Pancreas (tissue), 10 donors: ENCODE results near the gene LHPP. TPM values are rescaled to one million over a fixed set of nuclear protein-coding genes. Genes with fewer than 3 reads are reported as not detected.

Experiments used
- ATAC-seq, 4 donors: fragments of 200-7000 bp; cut with Tn5 transposase; one replicate each; pipeline versions ENCODE4 v1.8.0 to v1.9.1; 2020; ENCODE audit warnings: mild to moderate bottlenecking in 4 of 4, moderate library complexity in 4 of 4
- DNase-seq, 6 donors: peaks; one replicate each; pipeline ENCODE4 v3.0.0-alpha.2; 2020
- FAIRE-seq: peaks from 2 replicates; lab custom pipeline; 2012; peaks lifted over from hg19 to GRCh38; lab: Jason Lieb, UNC
- H3K27ac ChIP-seq, 4 donors: fragments of 200-600 bp; sonication (generic); 1 replicate in 3 of 4; 2 replicates in 1 of 4; pipeline versions ENCODE4 v1.5.0 to v1.8.0; 2020
- H3K27me3 ChIP-seq, 4 donors: fragments of 200-600 bp; one replicate each; pipeline ENCODE4 v1.8.0; 2021
- H3K36me3 ChIP-seq, 3 donors: fragments of 200-600 bp; sonication (generic) in 1 of 3; one replicate each; pipeline versions ENCODE4 v1.5.0 to v1.8.0; 2020 to 2021
- H3K4me1 ChIP-seq, 3 donors: fragments of 200-600 bp; one replicate each; pipeline ENCODE4 v1.8.0; 2021
- H3K4me3 ChIP-seq, 4 donors: fragments of 200-600 bp; sonication (generic) in 2 of 4; one replicate each; pipeline versions ENCODE4 v1.5.0 to v1.8.0; 2020 to 2021
- H3K9me3 ChIP-seq, 4 donors: fragments of 200-600 bp; one replicate each; pipeline ENCODE4 v1.8.0; 2021
- CTCF ChIP-seq, 4 donors: fragments of 200-600 bp; sonication (generic) in 3 of 4; IDR thresholded peaks; one replicate each; pipeline versions ENCODE4 v1.5.0 to v1.8.0; 2021; ENCODE audit warnings: antibody characterized with exemption in 4 of 4
- WGBS, 2 donors: extraction: QIAGEN DNeasy Blood & Tissue Kit; methylation state at CpG; one replicate each; pipeline ENCODE4 v1.1.7; 2013; 5-methylcytosine and 5-hydroxymethylcytosine counted together
- intact Hi-C, 3 donors: fragments of 100-400 bp; cut with DNase I; formaldehyde crosslinking; loops; one replicate each; pipeline versions ENCODE4 v1.11.1 to v1.14.2; 2022
- polyA plus RNA-seq, 2 donors: library from polyadenylated mRNA; stranded (reverse); fragments of 200-250 nt; gene quantifications; one replicate each; pipeline ENCODE4 v1.2.3, GENCODE V29; 2013
- total RNA-seq, 6 donors: library from RNA; stranded (reverse); fragmentation: NEBNext Ultra II Directional in 4 of 6; extraction: Animal tissue kit (Norgen Biotek cat#: 25700) in 4 of 6; gene quantifications; one replicate each; pipeline versions ENCODE4 v1.2.1 to v1.2.4, GENCODE V29; 2021 to 2023
- donor health status: healthy with polysubstance abuse.
- donor health status: DM: no; HTN: no; CAD: no; lungs with moderate emphysema.
- donor health status: DM: no; HTN: no; CAD: no.
- donor health status: control.
- donor health status: control.
- donor health status: Bipolar disorder and iron deficiency.
- donor health status: DM: yes; HTN: yes; CAD: no.
- donor health status: DM: no; HTN: no; CAD: no.
- donor health status: DM: no; HTN: no; CAD: no.
- donor health status: DM: yes; HTN: yes; CAD: no.

Gene LHPP
- total and polyA plus RNA-seq, 8 donors = 5.3 to 10.8 (median 7.8) TPM

GRCh38 chr10:124557648-124558338 lies 96.2 kb downstream of the LHPP start:
- peak in 2 of 6 donors; percentile 5 to 55 for DNase-seq

GRCh38 chr10:124558339-124559321 lies 97.0 kb downstream of the LHPP start:
- Histone ChIP-seq H3K4me1 (no peaks in the 10 kb centered on the region), H3K27ac (no peak overlapping the region), H3K27me3 (no peaks in the 10 kb centered on the region), H3K4me3 (no peak overlapping the region), H3K9me3 (no peaks in the 10 kb centered on the region), H3K36me3 (no peaks in the 10 kb centered on the region)
- FAIRE-seq (no peak), DNase-seq (peak in 2 of 6 donors; percentile 9 to 34), ATAC-seq (peak in 1 of 4 donors; percentile 14)
- 89 to 91% methylated on average over 23 of the region's 23 CpGs for WGBS, 2 donors
- TF ChIP-seq CTCF (IDR thresholded peaks at IDR 0.05) = no peak
- intact Hi-C loops = no loop called here

More at GRCh38 chr10:124557648-124558338, 96.2 kb downstream of the LHPP start:
- Histone ChIP-seq H3K4me1 (no peaks in the 10 kb centered on the region), H3K27me3 (no peaks in the 10 kb centered on the region), H3K9me3 (no peaks in the 10 kb centered on the region), H3K27ac (no peak overlapping the region), H3K4me3 (no peak overlapping the region), H3K36me3 (no peaks in the 10 kb centered on the region)
- no peak for TF ChIP-seq CTCF (IDR thresholded peaks at IDR 0.05)
- peak in 2 of 4 donors; percentile 18 to 34 for ATAC-seq
- 91 to 95% methylated on average over 15 to 16 of the region's 16 CpGs for WGBS, 2 donors
- no peak for FAIRE-seq
- intact Hi-C loops = no loop called here

- intact Hi-C loops = no loop called here
- no peak for TF ChIP-seq CTCF (IDR thresholded peaks at IDR 0.05)
- Histone ChIP-seq H3K27ac (no peak overlapping the region), H3K27me3 (no peaks in the 10 kb centered on the region), H3K36me3 (no peaks in the 10 kb centered on the region), H3K9me3 (no peaks in the 10 kb centered on the region), H3K4me1 (no peaks in the 10 kb centered on the region), H3K4me3 (no peak overlapping the region)
- FAIRE-seq (no peak), DNase-seq (peak in 2 of 6 donors; percentile 6 to 26), ATAC-seq (no peak)
- 89 to 94% methylated on average over 11 of the region's 11 CpGs for WGBS, 2 donors
Observed at GRCh38 chr10:124559372-124560132, 97.9 kb downstream of the LHPP start.

- Histone ChIP-seq H3K27ac (no peak overlapping the region), H3K9me3 (no peaks in the 10 kb centered on the region), H3K4me3 (no peak overlapping the region), H3K36me3 (no peaks in the 10 kb centered on the region), H3K4me1 (no peaks in the 10 kb centered on the region), H3K27me3 (no peaks in the 10 kb centered on the region)
- peak in 3 of 4 donors; percentile 68 to 78 (median 73) for ATAC-seq
- peak in 1 of 6 donors; percentile 32 for DNase-seq
- intact Hi-C loops = no loop called here
- WGBS, 2 donors = 77 to 82% methylated on average over 18 of the region's 18 CpGs
- FAIRE-seq = no peak
- TF ChIP-seq CTCF (IDR thresholded peaks at IDR 0.05) = no peak
Observed at GRCh38 chr10:124560377-124561105, 98.9 kb downstream of the LHPP start.
